Caco-2 (cell line): ENCODE results near the gene SYTL1. TPM values are rescaled to one million over a fixed set of nuclear protein-coding genes. Genes with fewer than 3 reads are reported as not detected.

Source experiments
- BruUV-seq: library from RNA; stranded (reverse); fragments of 400-500 nt; replicated peaks from 2 replicates; lab custom pipeline; 2021; lab: Mats Ljungman, UMichigan
- CTCF ChIA-PET: fragments of 300-600 bp; sonication (Branson Sonifier 250); formaldehyde crosslinking; loops from one replicate; lab custom pipeline; 2022; ENCODE audit warnings: antibody characterized with exemption; lab: Charles Lee
- POLR2A ChIA-PET: fragments of 300-600 bp; sonication (Branson Sonifier 250); formaldehyde crosslinking; loops from one replicate; lab custom pipeline; 2022; ENCODE audit warnings: antibody characterized with exemption; lab: Charles Lee
- DNase-seq, 2 experiments: peaks; one replicate each; pipeline versions ENCODE4 v3.0.0 to v3.0.0-alpha.2; 2020 to 2022
- H3K27me3 ChIP-seq: replicated peaks from 2 replicates; pipeline ENCODE4 v1.6.0; 2011; ENCODE audit warnings: low read length; ENCODE audit not compliant: control insufficient read depth, insufficient read depth
- H3K36me3 ChIP-seq: 2 replicates; pipeline ENCODE4 v1.5.1; 2011; ENCODE audit warnings: low read length; ENCODE audit not compliant: control insufficient read depth, insufficient read depth
- H3K4me1 ChIP-seq: fragments of 250-450 bp; sonication (Bioruptor Pico); 2 replicates; pipeline ENCODE4 v1.5.1; 2020; ENCODE audit warnings: mild to moderate bottlenecking
- H3K4me3 ChIP-seq: 2 replicates; pipeline ENCODE4 v1.5.1; 2011; ENCODE audit warnings: low read depth, mild to moderate bottlenecking, control low read depth, low read length
- H3K9me3 ChIP-seq: fragments of 250-450 bp; sonication (Bioruptor Pico); 2 replicates; pipeline ENCODE4 v1.5.1; 2020; ENCODE audit warnings: mild to moderate bottlenecking, moderate library complexity
- H3K27ac Mint-ChIP-seq: one replicate; pipeline ENCODE4 v1.8.0; 2022; ENCODE audit warnings: mixed read lengths; ENCODE audit not compliant: unreplicated experiment
- H3K27me3 Mint-ChIP-seq: one replicate; pipeline ENCODE4 v1.8.0; 2022; ENCODE audit warnings: mixed read lengths; ENCODE audit not compliant: insufficient read depth, unreplicated experiment
- H3K36me3 Mint-ChIP-seq: one replicate; pipeline ENCODE4 v1.8.0; 2022; ENCODE audit warnings: mild to moderate bottlenecking, mixed read lengths; ENCODE audit not compliant: insufficient read depth, unreplicated experiment
- H3K4me1 Mint-ChIP-seq: one replicate; pipeline ENCODE4 v1.8.0; 2022; ENCODE audit warnings: low read depth, mixed read lengths; ENCODE audit not compliant: unreplicated experiment
- H3K4me3 Mint-ChIP-seq: one replicate; pipeline ENCODE4 v1.8.0; 2022; ENCODE audit warnings: mild to moderate bottlenecking, moderate library complexity, mixed read lengths; ENCODE audit not compliant: unreplicated experiment
- H3K9me3 Mint-ChIP-seq: one replicate; pipeline ENCODE4 v1.8.0; 2022; ENCODE audit warnings: mixed read lengths; ENCODE audit not compliant: unreplicated experiment
- CTCF ChIP-seq, 2 experiments: fragments of 200-600 bp in 1 of 2; IDR thresholded peaks; 1 replicate in 1 of 2; 2 replicates in 1 of 2; pipeline versions ENCODE4 v1.5.1 to v1.8.0; 2011 to 2022; ENCODE audit warnings: antibody characterized with exemption in 1 of 2, control low read depth in 1 of 2, inconsistent platforms in 1 of 2, low read depth in 1 of 2, low read length in 1 of 2, mild to moderate bottlenecking in 1 of 2, moderate library complexity in 1 of 2; ENCODE audit not compliant: insufficient read depth in 1 of 2, severe bottlenecking in 1 of 2, unreplicated experiment in 1 of 2
- intact Hi-C: fragments of 100-400 bp; cut with micrococcal nuclease; formaldehyde crosslinking; loops from one replicate; pipeline ENCODE4 v1.10.0; 2022; ENCODE audit not compliant: unreplicated experiment
- total RNA-seq: library from RNA; stranded (reverse); gene quantifications from 2 replicates; pipeline ENCODE4 v1.2.3, GENCODE V29; 2022

The SYTL1 gene
- total RNA-seq, 1 experiment from 2014 or later, result 11.0 TPM

DNA sequence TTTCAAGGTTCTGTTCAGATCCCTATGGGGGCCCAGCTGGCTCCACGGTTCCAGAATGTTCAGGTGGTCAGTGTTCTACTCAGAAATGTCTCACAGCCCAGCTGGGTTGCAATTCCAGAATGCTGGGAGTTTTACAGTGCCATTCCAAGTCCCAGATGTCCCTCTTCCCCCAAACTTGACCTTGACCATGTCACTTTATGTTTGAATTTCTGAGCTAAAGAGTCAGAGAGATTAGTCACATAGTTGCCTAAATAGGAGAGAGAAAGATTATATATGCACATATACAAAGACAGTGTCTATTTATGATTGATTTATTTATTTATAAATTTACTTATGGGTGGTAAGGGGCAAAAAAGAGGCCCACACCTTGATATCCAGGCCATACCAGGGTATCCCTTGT is 53.1 kb downstream of the SYTL1 start:
- H3K9me3 Mint-ChIP-seq, result no peaks in the 10 kb centered on the region
- Histone ChIP-seq H3K4me3 (no peak overlapping the region), H3K36me3 (no peaks in the 10 kb centered on the region), H3K9me3 (no peaks in the 10 kb centered on the region), H3K27me3 (no peaks in the 10 kb centered on the region), H3K4me1 (peaks cover 8% of the 10 kb centered on the region; the same call in 1 of the 2 replicates)
- H3K36me3 Mint-ChIP-seq, result peaks cover 15% of the 10 kb centered on the region
- H3K27me3 Mint-ChIP-seq, result no peaks in the 10 kb centered on the region
- intact Hi-C loops, result loop anchor here (5.0 kb wide), 1 partner anchor 267 kb away; no protein-coding TSS in a partner anchor
- BruUV-seq, result TSS peak; percentile 67
- ChIA-PET POLR2A (no interaction called here), CTCF (interaction anchor here (0.6 to 1.8 kb wide), 12 partner anchors 14 to 585 kb away, joined by 3 to 18 read pairs (median 4); partner anchors contain the start of gene MAP3K6)
- no peak overlapping the region for H3K4me3 Mint-ChIP-seq
- TF ChIP-seq CTCF (IDR thresholded peaks at IDR 0.05; ENCODE audit: insufficient read depth in 1 of 2, low read depth in 1 of 2, low read length in 1 of 2, severe bottlenecking in 1 of 2, unreplicated experiment in 1 of 2), result no peak
- no peak for DNase-seq
- H3K27ac Mint-ChIP-seq, result no peak overlapping the region
- peaks cover 13% of the 10 kb centered on the region for H3K4me1 Mint-ChIP-seq

DNA sequence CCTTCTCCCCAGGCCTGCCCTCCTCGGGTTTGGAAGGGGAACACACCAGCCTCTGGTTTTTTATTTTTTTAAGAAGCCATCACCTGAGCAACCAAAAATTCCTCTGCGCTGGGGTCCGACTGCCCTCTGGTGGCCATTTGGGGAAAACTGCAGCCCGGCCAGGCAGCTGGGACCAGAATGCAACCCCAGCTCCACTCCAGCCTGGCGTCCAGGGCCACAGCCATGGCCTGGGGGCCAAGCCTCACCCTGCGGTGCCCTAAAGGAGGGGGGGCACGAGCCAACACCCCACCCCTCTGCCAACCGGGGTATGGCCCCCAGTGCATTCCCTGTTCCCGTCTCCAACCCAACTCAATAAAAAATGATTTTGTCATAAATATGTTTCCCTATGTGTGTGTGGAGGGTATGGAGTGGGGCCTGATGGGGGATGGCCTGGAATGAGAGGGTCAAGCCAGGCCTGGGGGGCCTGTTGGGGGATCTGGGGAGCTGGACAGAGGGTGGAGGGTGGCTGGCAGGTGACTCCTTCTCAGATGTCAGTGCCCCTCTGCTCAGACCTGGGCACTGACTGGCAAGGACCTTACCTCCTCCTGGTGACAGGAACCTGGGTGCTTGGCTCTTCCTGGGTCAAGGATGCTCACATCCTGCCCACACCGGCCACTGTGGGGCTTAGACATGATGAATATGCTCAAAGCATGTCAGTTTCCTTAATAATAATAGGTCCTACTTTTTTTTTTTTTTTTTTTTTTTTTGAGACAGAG is 53.8 kb downstream of the SYTL1 start:
- H3K9me3 Mint-ChIP-seq, result no peaks in the 10 kb centered on the region
- ChIA-PET POLR2A (no interaction called here), CTCF (interaction anchor here (1.0 to 1.8 kb wide), 10 partner anchors 21 to 267 kb away, joined by 3 to 18 read pairs (median 6); partner anchors contain the start of gene MAP3K6)
- no peak overlapping the region for H3K27ac Mint-ChIP-seq
- DNase-seq, result peak; percentile 68 to 78
- H3K36me3 Mint-ChIP-seq, result peaks cover 21% of the 10 kb centered on the region
- H3K4me3 ChIP-seq, result no peak overlapping the region
- TF ChIP-seq CTCF (IDR thresholded peaks at IDR 0.05; ENCODE audit: insufficient read depth in 1 of 2, low read depth in 1 of 2, low read length in 1 of 2, severe bottlenecking in 1 of 2, unreplicated experiment in 1 of 2), result peak; percentile 90 to 91
- no peaks in the 10 kb centered on the region for H3K27me3 ChIP-seq
- no peak overlapping the region for H3K4me3 Mint-ChIP-seq
- intact Hi-C loops, result no loop called here
- BruUV-seq, result no TSS peak
- no peaks in the 10 kb centered on the region for H3K27me3 Mint-ChIP-seq
- H3K4me1 Mint-ChIP-seq, result peaks cover 13% of the 10 kb centered on the region
- H3K36me3 ChIP-seq, result no peaks in the 10 kb centered on the region
- no peaks in the 10 kb centered on the region for H3K9me3 ChIP-seq
- peaks cover 8% of the 10 kb centered on the region; the same call in 1 of the 2 replicates for H3K4me1 ChIP-seq

- ChIA-PET CTCF (interaction anchor here (0.5 to 2.0 kb wide), 7 partner anchors 30 to 305 kb away, joined by 3 to 5 read pairs (median 4); partner anchors contain the start of gene MAP3K6), POLR2A (no interaction called here)
- Mint-ChIP-seq H3K4me1 (peaks cover 10% of the 10 kb centered on the region), H3K36me3 (peaks cover 28% of the 10 kb centered on the region), H3K27ac (no peak overlapping the region), H3K9me3 (no peaks in the 10 kb centered on the region), H3K4me3 (no peak overlapping the region), H3K27me3 (no peaks in the 10 kb centered on the region)
- TF ChIP-seq CTCF (IDR thresholded peaks at IDR 0.05; ENCODE audit: insufficient read depth in 1 of 2, low read depth in 1 of 2, low read length in 1 of 2, severe bottlenecking in 1 of 2, unreplicated experiment in 1 of 2), result no peak
- H3K9me3 ChIP-seq, result no peaks in the 10 kb centered on the region
- BruUV-seq, result no TSS peak
- H3K27me3 ChIP-seq, result no peaks in the 10 kb centered on the region
- peaks cover 8% of the 10 kb centered on the region; the same call in 1 of the 2 replicates for H3K4me1 ChIP-seq
- H3K36me3 ChIP-seq, result no peaks in the 10 kb centered on the region
- no peak for DNase-seq
- no peak overlapping the region for H3K4me3 ChIP-seq
- intact Hi-C loops, result no loop called here
These were observed 55.3 kb downstream of the SYTL1 start for GRCh38 chr1:27397110-27397509.
